HepG2 (cell line): ENCODE results near the gene PPP4C. TPM values are rescaled to one million over a fixed set of nuclear protein-coding genes. Genes with fewer than 3 reads are reported as not detected.

Experiments used
- AGO2 ChIP-seq: fragments of 200-400 bp; formaldehyde crosslinking; optimal IDR thresholded peaks from 2 replicates; pipeline ENCODE3; 2017; ENCODE audit warnings: mild to moderate bottlenecking, low read depth, low read length, moderate library complexity
- E2F1 ChIP-seq: sonication (generic); formaldehyde crosslinking; IDR thresholded peaks from 2 replicates; pipeline ENCODE4 v1.5.0; 2020; ENCODE audit warnings: missing genetic modification reagents
- FOXK1 ChIP-seq: sonication (generic); formaldehyde crosslinking; IDR thresholded peaks from 2 replicates; pipeline ENCODE4 v1.4.0; 2020; ENCODE audit warnings: low read depth, missing genetic modification reagents, borderline replicate concordance
- KDM5A ChIP-seq: fragments of 200-600 bp; sonication (generic); IDR thresholded peaks from 2 replicates; pipeline ENCODE4 v1.7.0; 2018; ENCODE audit warnings: antibody characterized with exemption, mild to moderate bottlenecking, low read length, borderline replicate concordance
- MXD1 ChIP-seq: sonication (generic); formaldehyde crosslinking; IDR thresholded peaks from 2 replicates; pipeline ENCODE4 v1.4.0; 2020; ENCODE audit warnings: mild to moderate bottlenecking, missing genetic modification reagents
- RBFOX2 ChIP-seq: fragments of 200-400 bp; formaldehyde crosslinking; IDR thresholded peaks from 2 replicates; pipeline ENCODE4 v1.6.1; 2017; ENCODE audit warnings: low read depth, mild to moderate bottlenecking, low read length
- SALL1 ChIP-seq: sonication (generic); formaldehyde crosslinking; IDR thresholded peaks from 2 replicates; pipeline ENCODE4 v1.8.0; 2022; ENCODE audit warnings: mild to moderate bottlenecking, missing genetic modification reagents
- TOE1 ChIP-seq: sonication (generic); formaldehyde crosslinking; IDR thresholded peaks from 2 replicates; pipeline ENCODE4 v1.4.0; 2020; ENCODE audit warnings: mild to moderate bottlenecking, missing genetic modification reagents
- ZNF207 ChIP-seq: fragments of 450-650 bp; IDR thresholded peaks from 2 replicates; pipeline ENCODE4 v1.6.1; 2016; ENCODE audit warnings: antibody characterized with exemption, borderline replicate concordance
- ZNF276 ChIP-seq: sonication (generic); formaldehyde crosslinking; IDR thresholded peaks from 2 replicates; pipeline ENCODE4 v1.4.0; 2020; ENCODE audit warnings: mild to moderate bottlenecking, low read depth, missing genetic modification reagents
- ZNF337 ChIP-seq: sonication (generic); formaldehyde crosslinking; IDR thresholded peaks from 2 replicates; pipeline ENCODE4 v1.5.1; 2020; ENCODE audit warnings: missing genetic modification reagents, low read depth, mild to moderate bottlenecking, borderline replicate concordance
- ZNF557 ChIP-seq: sonication (generic); formaldehyde crosslinking; IDR thresholded peaks from 2 replicates; pipeline ENCODE4 v1.4.0; 2020; ENCODE audit warnings: missing genetic modification reagents
- ZNF652 ChIP-seq: IDR thresholded peaks from 2 replicates; pipeline ENCODE4 v1.6.1; 2016; ENCODE audit warnings: low read depth, borderline replicate concordance
- ZNF710 ChIP-seq: sonication (generic); formaldehyde crosslinking; IDR thresholded peaks from 2 replicates; pipeline ENCODE4 v1.5.0; 2020; ENCODE audit warnings: mild to moderate bottlenecking, missing genetic modification reagents, borderline replicate concordance
- ZNF883 ChIP-seq: sonication (generic); formaldehyde crosslinking; IDR thresholded peaks from 2 replicates; pipeline ENCODE4 v1.5.1; 2020; ENCODE audit warnings: mild to moderate bottlenecking, missing genetic modification reagents; ENCODE audit errors: not compliant biosample characterization
- polyA plus RNA-seq, 8 experiments: library from polyadenylated mRNA; depleted of rRNA in 3 of 8; stranded (reverse) in 7 of 8; unstranded in 1 of 8; fragments of >200 nt; fragmentation: Illumina TruSeq in 4 of 8; extraction: Trizol in 4 of 8; gene quantifications; 2 replicates each; pipeline versions ENCODE4 v1.2.1 to v1.2.3, GENCODE V29; 2011 to 2016; ENCODE audit warnings: low read depth in 4 of 8, missing spikeins in 1 of 8, mixed read lengths in 1 of 8; ENCODE audit not compliant: insufficient read depth in 1 of 8
- total RNA-seq, 5 experiments: library from RNA; depleted of rRNA; stranded (reverse); fragments of >200 nt; fragmentation: Illumina TruSeq; extraction: Trizol; gene quantifications; 2 replicates each; pipeline ENCODE4 v1.2.3, GENCODE V29; 2016; ENCODE audit warnings: low read depth in 1 of 5
- TF ChIP-seq, protein P1 (sequence below): fragments of 450-650 bp; IDR thresholded peaks from 2 replicates; pipeline ENCODE4 v1.6.1; 2016
- TF ChIP-seq, protein P2 (sequence below): IDR thresholded peaks from 2 replicates; pipeline ENCODE4 v1.6.1; 2012; ENCODE audit warnings: low read depth, low read length, improper control_type of control experiment
- TF ChIP-seq, protein P3 (sequence below): sonication (generic); formaldehyde crosslinking; IDR thresholded peaks from 2 replicates; pipeline ENCODE4 v1.8.1; 2023; ENCODE audit warnings: mild to moderate bottlenecking, inconsistent platforms, moderate library complexity, missing genetic modification reagents, borderline replicate concordance

PPP4C gene
- total and polyA plus RNA-seq, 2 of the 13 experiments (the other 11 are each of a cell fraction or from before 2014, with no cell fraction given), result 176 to 220 TPM

DNA sequence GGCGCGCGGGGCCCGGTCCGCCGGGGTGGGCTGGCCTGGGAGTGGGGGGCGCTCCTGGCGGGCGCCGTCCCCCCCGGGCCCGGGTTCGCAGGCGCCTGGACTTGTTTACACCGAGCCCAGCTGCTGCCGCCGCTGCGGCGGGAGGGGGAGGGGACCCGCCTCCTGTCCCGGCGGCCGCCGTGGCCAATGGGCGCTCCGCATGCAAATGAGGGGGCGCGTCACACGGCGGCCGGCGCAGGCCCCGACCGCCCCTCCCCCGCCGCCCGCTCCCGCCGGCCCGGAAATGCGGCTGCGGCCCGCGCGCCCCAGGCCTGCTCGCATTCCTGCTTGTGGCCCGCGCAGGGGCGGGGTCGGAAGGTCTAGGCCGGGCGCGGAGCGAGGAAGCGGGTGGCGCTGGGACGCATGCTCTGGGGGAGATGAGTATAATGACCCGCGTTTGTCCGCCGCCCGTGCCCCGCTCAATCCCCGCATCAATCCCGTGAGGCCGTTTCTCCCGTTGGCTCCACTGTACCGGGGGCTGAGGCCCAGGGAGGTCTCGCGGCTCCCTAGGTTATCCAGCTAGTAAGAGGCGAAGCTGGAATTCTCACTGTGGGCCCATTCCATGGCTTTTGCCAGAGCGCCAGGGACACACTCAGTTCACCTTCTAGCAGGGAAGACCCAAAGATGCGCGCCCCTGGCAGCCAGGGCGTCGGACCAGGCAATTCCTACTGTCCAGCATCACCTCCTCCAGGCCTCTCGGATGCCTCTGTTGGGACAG lies 20.5 kb downstream of the PPP4C start, which contains the start of gene YPEL3 (continued):
- TF ChIP-seq ZNF207, result no peak
- peak; percentile 81 for TF ChIP-seq RBFOX2
- no peak for TF ChIP-seq ZNF883
- no peak; the same call in 1 of the 2 replicates for TF ChIP-seq TOE1 (CRISPR knock-in tag)
- no peak; the same call in 1 of the 2 replicates for TF ChIP-seq MXD1 (CRISPR knock-in tag)
- no peak for TF ChIP-seq KDM5A
- TF ChIP-seq, protein P1, sequence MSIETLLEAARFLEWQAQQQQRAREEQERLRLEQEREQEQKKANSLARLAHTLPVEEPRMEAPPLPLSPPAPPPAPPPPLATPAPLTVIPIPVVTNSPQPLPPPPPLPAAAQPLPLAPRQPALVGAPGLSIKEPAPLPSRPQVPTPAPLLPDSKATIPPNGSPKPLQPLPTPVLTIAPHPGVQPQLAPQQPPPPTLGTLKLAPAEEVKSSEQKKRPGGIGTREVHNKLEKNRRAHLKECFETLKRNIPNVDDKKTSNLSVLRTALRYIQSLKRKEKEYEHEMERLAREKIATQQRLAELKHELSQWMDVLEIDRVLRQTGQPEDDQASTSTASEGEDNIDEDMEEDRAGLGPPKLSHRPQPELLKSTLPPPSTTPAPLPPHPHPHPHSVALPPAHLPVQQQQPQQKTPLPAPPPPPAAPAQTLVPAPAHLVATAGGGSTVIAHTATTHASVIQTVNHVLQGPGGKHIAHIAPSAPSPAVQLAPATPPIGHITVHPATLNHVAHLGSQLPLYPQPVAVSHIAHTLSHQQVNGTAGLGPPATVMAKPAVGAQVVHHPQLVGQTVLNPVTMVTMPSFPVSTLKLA, result no peak
- TF ChIP-seq ZNF652, result no peak
- peak; percentile 78; the same call in 1 of the 2 replicates for TF ChIP-seq SALL1 (CRISPR knock-in tag)
- TF ChIP-seq E2F1 (CRISPR knock-in tag), result peak; percentile 51; the same call in 1 of the 2 replicates
- TF ChIP-seq ZNF337 (CRISPR knock-in tag), result peak; percentile 68; the same call in 1 of the 2 replicates
- no peak for TF ChIP-seq AGO2
- no peak for TF ChIP-seq ZNF557 (CRISPR knock-in tag)
- TF ChIP-seq, protein P2, sequence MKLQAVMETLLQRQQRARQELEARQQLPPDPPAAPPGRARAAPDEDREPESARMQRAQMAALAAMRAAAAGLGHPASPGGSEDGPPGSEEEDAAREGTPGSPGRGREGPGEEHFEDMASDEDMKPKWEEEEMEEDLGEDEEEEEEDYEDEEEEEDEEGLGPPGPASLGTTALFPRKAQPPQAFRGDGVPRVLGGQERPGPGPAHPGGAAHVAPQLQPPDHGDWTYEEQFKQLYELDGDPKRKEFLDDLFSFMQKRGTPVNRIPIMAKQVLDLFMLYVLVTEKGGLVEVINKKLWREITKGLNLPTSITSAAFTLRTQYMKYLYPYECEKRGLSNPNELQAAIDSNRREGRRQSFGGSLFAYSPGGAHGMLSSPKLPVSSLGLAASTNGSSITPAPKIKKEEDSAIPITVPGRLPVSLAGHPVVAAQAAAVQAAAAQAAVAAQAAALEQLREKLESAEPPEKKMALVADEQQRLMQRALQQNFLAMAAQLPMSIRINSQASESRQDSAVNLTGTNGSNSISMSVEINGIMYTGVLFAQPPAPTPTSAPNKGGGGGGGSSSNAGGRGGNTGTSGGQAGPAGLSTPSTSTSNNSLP, result no peak
- peak; percentile 62; the same call in 1 of the 2 replicates for TF ChIP-seq ZNF710
- peak; percentile 82; the same call in 1 of the 2 replicates for TF ChIP-seq FOXK1 (CRISPR knock-in tag)
- TF ChIP-seq, protein P3, sequence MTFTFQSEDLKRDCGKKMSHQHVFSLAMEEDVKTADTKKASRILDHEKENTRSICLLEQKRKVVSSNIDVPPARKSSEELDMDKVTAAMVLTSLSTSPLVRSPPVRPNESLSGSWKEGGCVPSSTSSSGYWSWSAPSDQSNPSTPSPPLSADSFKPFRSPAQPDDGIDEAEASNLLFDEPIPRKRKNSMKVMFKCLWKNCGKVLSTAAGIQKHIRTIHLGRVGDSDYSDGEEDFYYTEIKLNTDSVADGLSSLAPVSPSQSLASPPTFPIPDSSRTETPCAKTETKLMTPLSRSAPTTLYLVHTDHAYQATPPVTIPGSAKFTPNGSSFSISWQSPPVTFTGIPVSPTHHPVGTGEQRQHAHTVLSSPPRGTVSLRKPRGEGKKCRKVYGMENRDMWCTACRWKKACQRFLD (CRISPR knock-in tag), result no peak
- no peak for TF ChIP-seq ZNF276 (CRISPR knock-in tag)
